Upper lobe of right lung (tissue), 1 donor: ENCODE measurements around the gene TIPRL. TPM values are rescaled to one million over a fixed set of nuclear protein-coding genes. Genes with fewer than 3 reads are reported as not detected.
"Not testable (repeated sequence)": the region's sequence is repeated elsewhere in the genome, so short reads cannot be mapped to it uniquely, and the experiment has no call there.

ENCODE experiments used
- ATAC-seq: fragments of 200-7000 bp; cut with Tn5 transposase; one replicate; pipeline ENCODE4 v1.9.1; 2020; ENCODE audit warnings: mild to moderate bottlenecking, moderate library complexity
- DNase-seq: peaks from one replicate; pipeline ENCODE4 v3.0.0-alpha.2; 2020
- H3K27ac ChIP-seq: fragments of 200-600 bp; one replicate; pipeline ENCODE4 v1.8.0; 2022
- H3K27me3 ChIP-seq: fragments of 200-600 bp; one replicate; pipeline ENCODE4 v1.8.0; 2022; ENCODE audit warnings: mild to moderate bottlenecking
- H3K36me3 ChIP-seq: fragments of 200-600 bp; one replicate; pipeline ENCODE4 v1.8.0; 2022
- H3K4me1 ChIP-seq: fragments of 200-600 bp; one replicate; pipeline ENCODE4 v1.8.0; 2022
- H3K4me3 ChIP-seq: fragments of 200-600 bp; one replicate; pipeline ENCODE4 v1.8.0; 2022; ENCODE audit warnings: mild to moderate bottlenecking
- H3K9me3 ChIP-seq: fragments of 200-600 bp; one replicate; pipeline ENCODE4 v1.8.0; 2022
- intact Hi-C: fragments of 100-400 bp; cut with DNase I; formaldehyde crosslinking; loops from one replicate; pipeline ENCODE4 v1.11.0; 2022
- total RNA-seq: library from RNA; stranded (reverse); fragmentation: NEBNext Ultra II Directional; extraction: Animal tissue kit (Norgen Biotek cat#: 25700); gene quantifications from one replicate; pipeline ENCODE4 v1.2.1, GENCODE V29; 2021
- TF ChIP-seq, protein P1 (sequence below): fragments of 200-600 bp; IDR thresholded peaks from one replicate; pipeline ENCODE4 v1.8.0; 2022; ENCODE audit warnings: antibody characterized with exemption
- donor health status: DM: no; HTN: yes; CAD: no; lungs with severe emphysema.

TIPRL gene
- total RNA-seq, 1 donor from 2014 or later, result 26.9 TPM

- Histone ChIP-seq H3K36me3 (peaks cover 4% of the 10 kb centered on the region), H3K27me3 (no peaks in the 10 kb centered on the region), H3K4me1 (no peaks in the 10 kb centered on the region), H3K27ac (no peak overlapping the region), H3K4me3 (no peak overlapping the region), H3K9me3 (no peaks in the 10 kb centered on the region)
- intact Hi-C loops, result no loop called here
- no peak for ATAC-seq
- TF ChIP-seq, protein P1, sequence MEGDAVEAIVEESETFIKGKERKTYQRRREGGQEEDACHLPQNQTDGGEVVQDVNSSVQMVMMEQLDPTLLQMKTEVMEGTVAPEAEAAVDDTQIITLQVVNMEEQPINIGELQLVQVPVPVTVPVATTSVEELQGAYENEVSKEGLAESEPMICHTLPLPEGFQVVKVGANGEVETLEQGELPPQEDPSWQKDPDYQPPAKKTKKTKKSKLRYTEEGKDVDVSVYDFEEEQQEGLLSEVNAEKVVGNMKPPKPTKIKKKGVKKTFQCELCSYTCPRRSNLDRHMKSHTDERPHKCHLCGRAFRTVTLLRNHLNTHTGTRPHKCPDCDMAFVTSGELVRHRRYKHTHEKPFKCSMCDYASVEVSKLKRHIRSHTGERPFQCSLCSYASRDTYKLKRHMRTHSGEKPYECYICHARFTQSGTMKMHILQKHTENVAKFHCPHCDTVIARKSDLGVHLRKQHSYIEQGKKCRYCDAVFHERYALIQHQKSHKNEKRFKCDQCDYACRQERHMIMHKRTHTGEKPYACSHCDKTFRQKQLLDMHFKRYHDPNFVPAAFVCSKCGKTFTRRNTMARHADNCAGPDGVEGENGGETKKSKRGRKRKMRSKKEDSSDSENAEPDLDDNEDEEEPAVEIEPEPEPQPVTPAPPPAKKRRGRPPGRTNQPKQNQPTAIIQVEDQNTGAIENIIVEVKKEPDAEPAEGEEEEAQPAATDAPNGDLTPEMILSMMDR, result no peak
- no peak for DNase-seq
Observed at GRCh38 chr1:168206111-168206510, 27.3 kb downstream of the TIPRL start.

DNA sequence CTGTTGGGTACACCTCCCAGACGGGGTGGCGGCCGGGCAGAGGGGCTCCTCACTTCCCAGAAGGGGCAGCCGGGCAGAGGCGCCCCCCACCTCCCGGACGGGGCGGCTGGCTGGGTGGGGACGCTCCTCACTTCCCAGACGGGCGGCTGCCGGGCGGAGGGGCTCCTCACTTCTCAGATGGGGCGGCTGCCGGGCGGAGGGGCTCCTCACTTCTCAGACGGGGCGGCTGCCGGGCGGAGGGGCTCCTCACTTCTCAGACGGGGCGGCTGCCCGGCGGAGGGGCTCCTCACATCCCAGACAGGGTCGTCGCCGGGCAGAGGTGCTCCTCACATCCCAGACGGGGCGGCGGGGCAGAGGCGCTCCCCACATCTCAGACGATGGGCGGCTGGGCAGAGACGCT is 28.9 kb downstream of the TIPRL start:
- H3K36me3 ChIP-seq, ATAC-seq, H3K4me3 ChIP-seq, H3K9me3 ChIP-seq, H3K27me3 ChIP-seq, intact Hi-C loops, H3K4me1 ChIP-seq, DNase-seq, H3K27ac ChIP-seq: not testable (repeated sequence)

- DNase-seq (no peak), ATAC-seq (no peak)
- intact Hi-C loops, result no loop called here
- Histone ChIP-seq H3K27ac (no peak overlapping the region), H3K36me3 (no peaks in the 10 kb centered on the region), H3K4me1 (no peaks in the 10 kb centered on the region), H3K4me3 (no peak overlapping the region), H3K27me3 (no peaks in the 10 kb centered on the region), H3K9me3 (no peaks in the 10 kb centered on the region)
- TF ChIP-seq, protein P1, result no peak
Observed at GRCh38 chr1:168210312-168210711, 31.6 kb downstream of the TIPRL start.

DNA sequence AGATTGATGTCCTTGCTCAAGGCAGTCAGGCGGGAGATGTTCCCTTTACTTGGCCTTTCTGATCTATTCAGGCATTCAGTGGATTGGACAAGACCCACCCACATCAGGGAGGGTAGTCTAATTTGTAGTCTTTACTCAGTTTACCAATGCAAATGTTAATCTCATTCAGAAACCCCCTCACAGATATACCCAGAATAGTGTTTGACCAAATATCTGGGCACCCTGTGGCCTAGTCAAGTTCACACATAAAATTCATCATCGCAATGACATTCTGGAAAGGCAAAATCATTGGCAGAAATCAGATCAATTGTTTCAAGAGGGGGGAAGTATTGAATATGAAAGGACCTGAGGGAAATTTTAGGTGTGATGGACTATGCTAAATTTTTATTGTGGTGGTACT is 34.6 kb downstream of the TIPRL start:
- intact Hi-C loops, result no loop called here
- DNase-seq (no peak), ATAC-seq (no peak)
- Histone ChIP-seq H3K27ac (no peak overlapping the region), H3K36me3 (no peaks in the 10 kb centered on the region), H3K9me3 (no peaks in the 10 kb centered on the region), H3K4me1 (no peaks in the 10 kb centered on the region), H3K27me3 (no peaks in the 10 kb centered on the region), H3K4me3 (no peak overlapping the region)
- TF ChIP-seq, protein P1, result no peak

DNA sequence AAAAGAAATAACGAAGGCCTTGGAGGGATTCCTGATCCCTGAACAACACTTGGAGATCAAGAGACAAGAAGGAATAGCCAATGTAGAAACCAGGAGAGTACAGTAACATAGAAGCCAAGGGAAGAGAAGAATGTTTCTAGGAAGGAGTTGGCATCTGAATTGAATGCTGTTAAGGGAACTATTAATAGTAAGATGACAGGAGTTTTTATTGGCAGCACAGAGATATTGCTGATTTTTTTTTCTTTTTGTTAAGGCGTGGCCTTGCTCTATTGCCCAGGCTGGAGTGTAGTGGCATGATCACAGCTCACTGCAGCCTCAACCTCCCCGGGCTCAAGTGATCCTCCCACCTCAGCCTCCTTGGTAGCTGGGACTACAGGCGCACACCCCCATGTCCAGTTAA is 37.4 kb downstream of the TIPRL start:
- ATAC-seq, result no peak
- H3K27ac ChIP-seq, result no peak overlapping the region
- intact Hi-C loops, result no loop called here

GRCh38 chr1:168217664-168218063 is 38.9 kb downstream of the TIPRL start:
- Histone ChIP-seq H3K27ac (no peak overlapping the region), H3K27me3 (no peaks in the 10 kb centered on the region), H3K4me3 (no peak overlapping the region), H3K36me3 (no peaks in the 10 kb centered on the region), H3K4me1 (no peaks in the 10 kb centered on the region), H3K9me3 (no peaks in the 10 kb centered on the region)
- intact Hi-C loops, result no loop called here
- TF ChIP-seq, protein P1, result no peak
- ATAC-seq (no peak), DNase-seq (no peak)

More for the DNA sequence above, 37.4 kb downstream of the TIPRL start:
- H3K4me1 ChIP-seq, result no peaks in the 10 kb centered on the region
- TF ChIP-seq, protein P1, result no peak
- no peak for DNase-seq
- H3K4me3 ChIP-seq, result no peak overlapping the region
- no peaks in the 10 kb centered on the region for H3K27me3 ChIP-seq
- H3K9me3 ChIP-seq, result no peaks in the 10 kb centered on the region
- no peaks in the 10 kb centered on the region for H3K36me3 ChIP-seq
